Activated CD8-positive, alpha-beta memory T cell treated with anti-CD3 and anti-CD28 coated beads, Interleukin-2, amount 50 U/mL, for 48 hours (primary cell): ENCODE results near the gene STARD10.
A peak's percentile ranks its signal among the peaks of the same experiment; 100 is the strongest.

Source experiments
- DNase-seq: peaks from one replicate; pipeline ENCODE4 v3.0.0-alpha.2; 2020

The STARD10 gene

DNA sequence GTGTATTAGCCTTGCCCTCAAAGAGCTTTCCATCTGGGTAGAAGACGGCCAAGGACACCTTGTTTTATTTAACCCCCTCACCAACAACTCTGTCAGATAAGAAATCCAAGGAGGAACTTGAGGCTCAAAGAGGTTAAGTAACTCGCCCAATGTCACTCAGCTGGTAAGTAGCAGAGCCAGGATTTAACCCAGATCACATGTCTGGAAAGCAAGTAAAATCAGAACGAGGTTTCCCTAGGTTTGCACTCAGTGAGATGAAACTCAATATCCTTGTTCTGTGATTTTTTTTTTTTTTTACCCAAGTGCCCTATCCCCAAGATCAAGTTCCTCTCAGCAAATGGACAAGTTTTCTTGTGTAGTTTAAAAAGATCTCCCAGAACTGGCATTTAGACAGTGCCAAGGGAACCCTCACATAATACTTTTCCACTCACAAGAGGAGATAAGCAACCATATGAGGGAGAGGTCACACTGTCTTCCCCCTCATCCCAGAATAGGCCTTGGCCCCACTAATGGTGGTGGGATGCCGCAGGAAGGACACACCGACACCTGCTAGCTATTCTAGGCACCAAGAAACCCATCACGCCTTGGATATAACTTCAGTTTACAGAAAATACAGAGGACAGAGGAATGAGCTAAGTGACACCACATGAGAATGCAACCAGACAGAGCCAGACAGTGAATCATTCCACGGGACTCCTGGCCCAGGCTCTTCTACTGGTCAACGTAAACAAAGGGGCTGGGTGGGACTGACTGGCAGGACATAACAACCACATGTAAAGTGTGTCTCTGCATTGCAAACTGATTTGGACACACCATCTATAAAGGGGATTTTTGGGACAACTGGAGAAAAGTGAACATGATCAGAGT, 33.1 kb downstream of the STARD10 start:
- DNase-seq: no peak

DNA sequence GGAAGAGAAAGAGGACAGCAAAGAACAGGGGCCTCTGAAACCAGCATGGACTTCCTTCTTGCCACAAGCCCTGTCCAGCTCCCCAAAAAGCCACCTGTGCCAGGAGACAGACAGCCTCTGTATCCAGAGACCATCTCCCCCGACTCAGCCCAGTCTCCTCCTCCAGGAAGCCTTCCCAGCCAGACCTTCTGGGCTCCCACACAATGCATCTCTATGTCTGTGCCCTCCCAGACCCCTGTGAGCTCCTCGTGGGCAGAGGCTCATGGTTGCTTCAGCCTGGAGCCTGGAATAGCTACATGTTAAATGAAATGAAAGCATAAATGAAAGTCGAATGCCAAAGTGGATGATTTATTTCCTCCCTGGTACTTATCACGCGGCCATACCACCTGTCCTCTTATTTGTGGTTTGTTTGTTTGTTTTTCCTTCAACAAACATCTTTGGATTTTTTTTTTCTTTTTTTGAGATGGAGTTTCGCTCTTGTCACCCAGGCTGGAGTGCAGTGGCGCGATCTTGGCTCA, 34.3 kb downstream of the STARD10 start:
- DNase-seq: no peak

DNA sequence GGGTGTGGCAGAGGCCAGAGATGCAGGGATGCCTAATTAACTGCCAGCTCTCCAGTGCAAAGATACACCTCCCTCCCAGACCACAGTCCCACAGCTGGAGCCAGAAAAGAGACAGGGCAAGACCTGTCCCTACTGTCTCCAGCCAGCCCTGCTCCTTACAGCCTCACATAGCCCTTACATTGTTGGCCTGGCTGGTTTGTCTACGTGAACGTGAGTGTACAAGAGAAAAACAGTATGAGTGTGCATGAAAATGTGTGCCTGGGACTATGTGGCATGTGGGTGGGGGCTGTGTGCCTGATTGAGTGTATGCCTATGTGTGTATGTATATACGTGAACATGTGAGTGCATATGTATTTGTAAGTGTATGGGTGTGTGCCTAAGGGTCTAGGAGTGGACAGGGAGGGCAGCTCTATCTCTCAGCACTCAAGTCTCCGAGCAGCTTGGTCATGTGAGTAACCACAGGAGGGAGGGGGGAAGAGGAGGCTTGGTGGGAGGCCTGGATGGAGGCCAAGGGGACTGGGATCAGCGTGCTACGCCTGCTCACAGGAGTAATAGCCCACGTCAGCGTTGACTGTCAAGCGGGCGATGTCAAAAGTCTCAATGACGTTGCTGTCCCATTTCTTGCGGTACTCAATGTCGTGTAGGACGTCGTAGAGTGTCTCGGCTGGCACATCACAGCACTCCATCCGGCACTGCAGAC, 35.0 kb downstream of the STARD10 start:
- no peak for DNase-seq

DNA sequence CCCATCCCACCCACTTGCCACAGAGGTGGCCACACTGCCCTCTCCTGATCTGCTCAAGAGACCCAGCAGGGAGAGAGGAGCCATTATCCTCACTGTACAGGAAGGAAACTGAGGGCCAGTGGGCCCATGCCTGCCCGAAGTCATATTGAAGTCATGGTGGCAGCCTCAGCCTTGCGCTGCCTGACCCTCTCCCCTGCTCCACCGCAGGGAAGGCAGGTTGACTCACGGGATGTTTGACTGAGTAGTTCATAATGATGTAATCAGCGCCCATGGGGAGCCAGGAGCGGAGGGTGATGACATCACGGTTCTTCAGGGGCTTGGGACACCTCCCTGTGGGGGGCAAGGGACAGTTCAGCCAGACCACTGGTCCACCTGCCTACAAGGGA, 35.5 kb downstream of the STARD10 start:
- DNase-seq: no peak

DNA sequence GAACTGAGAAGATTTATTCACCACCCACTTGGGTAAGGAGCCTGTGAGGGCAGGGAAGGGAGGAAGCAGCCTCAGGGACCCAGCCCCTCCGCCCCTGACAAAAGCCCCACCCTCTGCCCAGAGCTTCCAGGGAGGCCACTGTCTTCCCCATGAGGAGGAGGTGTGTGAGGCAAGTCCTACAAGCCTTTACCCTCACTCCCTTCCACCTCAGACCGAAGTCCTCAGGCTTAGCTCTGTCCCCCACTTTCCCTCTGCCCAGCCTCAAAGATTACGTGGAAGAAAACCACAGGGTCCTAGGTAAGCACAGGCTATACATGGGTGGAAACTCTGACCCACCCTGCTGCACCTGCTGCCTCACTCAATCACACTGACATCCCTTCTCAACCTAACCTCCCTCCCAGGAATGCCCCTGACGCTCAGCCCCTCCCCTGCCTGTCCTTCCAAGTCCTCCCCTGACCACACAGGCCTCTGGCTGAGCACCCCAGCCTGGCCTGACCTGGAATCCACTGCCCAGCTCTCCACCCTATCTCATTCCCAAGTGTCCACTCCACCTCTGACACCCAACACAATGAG, 38.0 kb downstream of the STARD10 start:
- no peak for DNase-seq

DNA sequence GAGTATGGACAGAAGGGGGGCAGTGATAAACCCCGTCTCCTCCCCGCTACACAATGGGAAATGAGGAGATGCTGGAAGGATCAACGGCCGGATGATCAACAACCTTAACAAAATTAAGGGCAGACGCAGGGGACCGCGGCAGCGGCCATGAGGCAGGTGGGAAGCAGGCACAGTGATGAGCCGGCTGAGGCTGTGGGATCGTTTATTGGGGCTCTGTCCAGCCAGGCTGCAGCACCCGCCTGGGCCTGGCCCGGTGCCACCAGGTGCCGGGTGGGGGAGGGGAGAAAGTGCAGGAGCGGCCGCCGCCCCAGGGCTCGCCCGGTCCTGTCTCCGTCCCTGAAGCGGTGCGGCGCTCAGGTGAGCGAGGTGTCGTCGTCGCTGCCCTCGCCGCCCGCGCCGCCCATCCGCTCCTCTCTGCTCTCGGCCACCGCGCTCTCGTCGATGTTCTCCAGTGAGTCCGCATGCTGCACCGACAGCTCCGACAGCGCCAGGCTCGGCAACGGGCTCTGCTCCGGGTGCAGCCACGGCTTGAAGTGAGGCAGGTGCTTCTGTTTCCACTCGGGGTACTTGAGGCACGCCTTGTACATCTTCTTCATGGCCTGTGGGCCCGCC, 39.2 kb downstream of the STARD10 start:
- DNase-seq: no peak

DNA sequence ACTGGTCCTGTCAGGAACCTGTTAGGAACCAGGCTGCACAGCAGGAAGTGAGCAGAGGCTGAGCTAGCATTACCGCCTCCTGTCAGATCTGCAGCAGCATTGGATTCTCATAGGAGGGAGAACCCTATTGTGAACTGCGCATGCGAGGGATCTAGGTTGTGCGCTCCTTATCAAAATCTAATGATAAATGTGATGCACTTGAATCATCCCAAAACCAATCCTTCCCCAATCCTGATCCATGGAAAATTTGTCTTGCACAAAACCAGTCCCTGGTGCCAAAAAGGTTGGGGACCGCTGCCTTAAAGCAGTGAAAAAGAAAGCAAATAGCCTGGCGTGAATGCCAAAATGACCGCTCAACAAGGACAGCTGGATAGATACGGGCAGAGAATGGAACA, 39.7 kb downstream of the STARD10 start:
- DNase-seq: no peak

DNA sequence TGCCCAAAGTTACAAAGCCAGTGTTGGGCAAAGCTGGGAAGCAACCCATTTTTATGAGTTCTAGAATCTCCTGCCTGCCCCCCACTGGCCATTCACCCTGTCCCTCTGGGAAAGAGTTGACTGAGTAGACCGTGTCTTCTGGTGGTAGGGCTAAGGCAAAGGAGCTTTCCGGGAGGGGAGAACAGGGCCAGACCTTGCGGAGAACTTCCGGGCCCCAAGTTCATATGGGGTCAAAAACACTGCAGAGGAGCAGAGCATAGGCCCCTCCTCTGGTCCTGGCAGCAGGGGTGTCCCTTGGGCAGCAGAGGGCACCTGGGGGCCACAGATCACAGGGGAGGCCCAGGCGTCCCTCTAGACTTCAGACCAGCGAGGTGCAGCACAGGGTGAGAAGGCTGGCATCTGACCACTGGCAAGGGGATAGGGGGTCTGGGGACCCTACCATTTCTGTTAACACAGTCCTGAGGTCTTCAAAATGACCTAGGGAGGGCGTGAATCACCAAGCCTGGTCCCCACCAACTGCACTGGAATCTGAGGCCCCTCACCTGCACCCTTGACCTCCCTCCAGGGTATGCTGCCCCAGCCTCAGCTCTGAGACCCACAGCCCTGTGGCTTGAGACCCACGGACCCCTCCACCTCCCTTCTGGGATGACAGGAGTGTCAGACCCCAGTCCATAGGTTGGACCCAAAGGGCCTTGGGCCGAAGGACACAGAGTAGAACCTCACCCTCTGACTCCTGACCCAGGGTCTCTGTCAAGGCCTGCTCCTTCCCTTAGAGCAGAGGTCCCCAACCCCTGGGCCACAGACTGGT, 40.3 kb downstream of the STARD10 start:
- no peak for DNase-seq

DNA sequence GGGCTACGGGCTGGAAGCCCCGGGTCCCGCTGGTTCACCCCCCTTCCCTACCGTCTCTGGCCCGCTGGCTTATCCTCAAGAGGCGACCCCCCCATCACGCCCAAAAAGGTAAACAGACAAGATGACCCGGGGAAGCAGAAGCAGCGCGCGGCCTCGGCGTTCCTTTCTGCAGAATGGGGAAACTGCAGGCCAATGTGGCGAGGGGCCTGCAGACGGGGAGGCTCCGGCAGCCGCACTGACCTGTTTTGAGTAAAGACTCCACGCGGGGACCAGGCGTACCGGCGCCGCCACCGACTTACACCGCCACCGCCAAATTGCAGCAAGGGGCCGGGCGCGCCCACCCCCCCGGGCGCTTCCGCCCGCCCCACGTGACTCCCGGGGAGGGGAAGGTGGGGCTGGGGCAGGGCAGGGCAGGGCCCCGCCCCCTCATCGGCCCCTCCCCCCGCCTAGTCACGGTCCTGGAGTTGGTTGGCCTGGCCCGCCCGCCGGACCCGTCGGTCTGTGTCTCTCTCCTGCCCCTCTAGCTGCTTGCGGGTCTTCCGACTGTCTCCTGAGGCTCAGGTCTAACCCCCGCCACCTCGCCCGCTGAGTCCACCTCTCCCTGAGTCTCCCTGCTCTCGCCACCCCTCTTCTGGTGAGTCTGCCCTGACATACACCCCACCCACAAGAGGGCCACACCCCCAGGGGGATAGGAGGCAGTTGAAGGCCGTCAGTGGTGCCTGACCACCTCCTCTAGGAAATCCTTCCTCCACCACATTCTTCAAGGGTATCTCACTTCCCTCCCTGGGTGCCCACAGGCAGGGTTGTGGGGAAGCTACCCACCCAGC, 41.5 kb downstream of the STARD10 start, which contains the start of gene ARAP1:
Gene ARAP1 (minus strand): TSS at position 321 of the 827 bp plus-strand sequence. CDS start 25,280 bp downstream, outside the sequence.
- peak; percentile 82 for DNase-seq

DNA sequence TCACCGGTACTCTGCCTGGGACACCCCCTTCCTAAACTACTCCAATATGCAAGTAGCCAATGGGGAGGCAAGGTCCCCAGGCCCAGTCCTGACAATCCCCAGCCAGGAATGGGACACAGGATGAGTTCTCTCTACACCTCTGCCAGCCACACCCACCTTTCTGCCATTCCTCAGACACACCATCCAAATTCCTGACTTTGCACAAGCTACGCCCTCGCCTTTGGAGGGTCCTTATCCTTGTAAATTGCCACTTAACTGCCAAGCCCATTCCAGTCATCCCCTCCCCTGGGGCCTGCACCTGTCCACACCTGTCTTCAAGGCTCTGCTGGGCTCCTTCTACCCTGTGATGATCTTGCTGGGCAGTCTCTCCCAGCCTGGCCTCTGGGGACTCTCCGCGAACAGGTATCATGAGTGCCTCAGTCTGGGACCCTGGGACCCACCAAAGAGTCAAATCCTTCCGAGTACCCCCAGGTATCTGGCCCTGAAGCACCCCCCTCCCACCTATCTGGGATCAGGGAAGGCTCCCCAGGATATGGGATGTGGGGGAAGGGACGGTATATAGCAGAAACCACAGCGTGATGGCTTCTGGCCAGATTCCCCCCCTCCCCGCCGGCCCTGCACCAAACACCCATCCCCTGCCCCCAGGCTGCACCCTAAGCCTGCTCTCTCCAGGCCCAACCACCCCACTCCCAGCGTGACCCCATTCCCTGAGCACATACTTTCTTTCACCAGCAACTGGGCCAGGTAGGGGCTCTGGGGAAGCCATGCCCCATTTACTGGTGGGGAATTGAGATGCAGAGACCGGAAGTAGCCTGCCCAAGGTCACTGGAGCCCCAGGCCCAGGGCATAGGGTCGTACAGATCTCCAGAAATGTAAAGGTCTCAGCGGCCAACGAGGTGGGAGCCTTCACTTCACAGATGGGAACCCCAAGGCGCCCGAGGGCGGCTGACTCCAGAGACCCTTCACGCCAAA, 42.4 kb downstream of the STARD10 start:
- no peak for DNase-seq

DNA sequence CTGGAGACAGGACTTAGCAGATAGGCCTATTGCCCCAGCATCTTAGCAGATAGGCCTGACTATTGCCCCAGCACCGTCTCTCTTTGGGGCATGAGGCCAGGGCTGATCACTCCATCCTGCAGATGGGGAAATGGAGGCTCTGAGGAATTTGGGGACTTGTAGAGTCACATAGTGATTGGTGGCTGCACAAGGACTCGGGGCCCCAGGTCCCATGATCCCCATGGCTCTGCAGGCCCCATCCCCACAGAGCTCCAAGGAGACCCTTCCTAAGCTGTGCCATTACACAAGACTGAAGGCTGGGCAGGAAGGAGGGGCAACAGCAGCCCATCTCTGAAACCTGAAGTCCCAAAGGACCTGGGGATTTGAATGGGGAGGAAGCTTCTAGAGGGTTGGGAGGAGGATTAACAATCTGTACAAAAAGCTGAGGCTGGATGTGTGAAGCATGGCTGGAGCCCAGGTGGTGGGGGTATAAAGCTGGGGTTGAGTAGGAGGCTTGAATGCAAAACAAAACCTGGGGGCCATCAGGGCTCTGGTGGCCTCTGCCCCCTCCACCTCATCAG, 43.2 kb downstream of the STARD10 start:
- no peak for DNase-seq

DNA sequence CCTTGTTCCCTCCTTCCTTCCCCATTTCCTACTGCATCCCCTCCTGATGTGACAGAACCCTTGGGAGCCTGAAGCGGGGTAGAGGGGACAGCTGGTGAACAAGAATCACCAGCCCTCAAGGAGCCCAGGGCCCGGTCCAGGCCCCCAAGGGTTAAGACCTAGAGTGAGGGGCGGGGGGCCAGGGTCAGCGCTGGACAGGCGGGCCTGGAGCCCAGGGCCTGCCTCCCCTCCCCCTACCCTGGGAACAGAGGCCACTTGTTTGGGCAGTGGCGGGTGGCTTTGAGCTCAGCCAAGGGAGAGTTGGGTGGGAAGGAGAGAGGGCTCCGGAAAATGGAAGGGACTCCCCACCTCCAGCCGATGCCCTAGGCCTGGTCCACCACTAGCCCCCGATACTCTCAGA, 43.8 kb downstream of the STARD10 start:
- no peak for DNase-seq

DNA sequence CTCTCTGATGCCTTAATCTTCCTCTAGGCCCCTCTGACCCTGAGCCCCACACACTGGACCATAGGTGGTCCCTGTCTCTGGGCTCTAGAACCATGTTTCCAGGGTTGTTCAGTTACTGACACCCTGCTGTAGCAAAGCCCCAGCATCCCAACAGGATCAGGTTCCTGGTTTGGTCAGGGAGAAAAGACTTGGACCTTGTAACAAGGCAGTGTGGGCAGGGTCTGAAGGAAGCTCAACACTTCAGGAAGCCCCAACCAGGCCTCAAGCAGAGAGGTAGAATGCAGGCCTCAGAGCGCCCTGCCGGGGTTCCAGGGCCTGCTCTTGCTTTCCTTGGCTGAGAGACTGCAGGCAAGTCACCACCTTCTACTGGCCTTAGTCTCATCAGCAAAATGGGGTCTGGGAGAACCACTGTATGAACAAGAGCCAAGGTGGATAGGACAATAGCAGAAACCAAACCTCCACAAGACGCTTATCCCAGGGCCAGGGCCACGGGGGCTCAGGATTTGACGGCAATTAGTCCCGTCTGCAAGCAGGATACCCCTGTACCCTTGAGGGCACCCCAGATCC, 46.5 kb downstream of the STARD10 start:
- DNase-seq: no peak

DNA sequence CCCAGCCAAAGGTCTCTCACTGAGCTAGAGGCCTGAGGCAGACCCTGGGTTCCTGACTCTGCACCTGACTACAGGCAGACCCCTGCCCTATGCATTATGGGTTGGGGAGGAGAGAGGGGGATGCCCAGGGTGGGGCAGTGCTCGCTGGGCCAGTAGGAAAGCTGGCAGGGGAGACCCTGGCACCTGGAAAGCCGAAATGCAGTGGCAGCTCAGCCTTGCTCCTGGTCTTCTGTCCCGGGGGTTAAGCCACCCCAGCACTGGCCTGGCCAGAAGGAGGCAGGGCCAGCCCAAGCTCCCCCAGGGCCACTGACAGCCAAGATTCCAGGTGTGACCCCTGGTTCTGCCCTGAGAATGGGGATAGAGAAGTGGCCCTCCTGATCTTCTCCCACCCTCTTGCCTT, 47.0 kb downstream of the STARD10 start:
- no peak for DNase-seq

DNA sequence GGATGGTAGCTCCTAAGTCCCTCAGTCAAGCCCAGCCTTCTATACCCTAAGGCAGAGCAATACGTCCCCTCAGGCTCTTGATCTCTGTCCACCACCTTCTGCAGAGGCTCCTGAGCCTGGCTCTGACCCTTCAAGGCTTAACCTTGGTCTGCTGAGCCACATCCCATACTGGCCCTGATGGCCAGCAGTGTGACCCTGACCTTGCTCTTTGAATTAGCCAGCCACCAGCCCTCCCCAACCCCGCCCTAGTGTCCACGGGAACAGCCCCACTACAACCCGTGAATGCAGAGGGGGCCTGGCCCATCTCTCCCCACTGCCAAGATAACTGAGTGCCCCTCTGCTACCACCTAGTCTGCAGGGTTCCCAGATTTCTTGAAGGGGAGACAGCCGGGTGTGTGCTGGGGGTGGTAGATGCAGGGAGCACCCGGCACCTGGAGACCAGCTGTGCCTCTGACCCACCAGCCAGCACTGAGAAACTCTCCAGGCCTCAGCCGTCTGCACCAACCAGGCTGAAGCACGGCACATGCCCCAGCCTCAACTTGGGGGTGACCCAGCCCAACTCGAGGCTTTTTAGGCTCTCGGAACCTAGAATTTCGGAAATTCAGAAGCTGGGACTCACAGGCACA, 47.8 kb downstream of the STARD10 start:
- DNase-seq: no peak

DNA sequence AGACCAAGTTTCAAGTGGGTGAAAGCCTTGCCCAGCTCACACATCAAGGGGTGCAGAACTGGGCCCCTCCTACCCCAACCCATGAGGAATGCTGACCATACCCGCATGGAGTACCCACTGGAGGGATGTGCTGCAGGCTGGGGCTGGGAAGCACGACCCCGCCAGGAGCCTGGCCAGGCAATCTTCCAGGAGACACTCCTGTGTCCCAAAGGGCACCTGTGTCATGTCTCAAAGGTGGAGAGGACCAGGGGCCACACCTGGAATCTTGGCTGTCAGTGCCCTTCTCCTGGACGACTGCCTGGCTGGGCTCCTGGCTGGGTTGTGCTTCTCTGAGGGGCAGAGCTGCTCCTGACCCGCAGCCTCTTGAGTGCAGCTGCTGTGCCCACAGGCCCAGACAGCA, 48.3 kb downstream of the STARD10 start:
- DNase-seq: no peak

DNA sequence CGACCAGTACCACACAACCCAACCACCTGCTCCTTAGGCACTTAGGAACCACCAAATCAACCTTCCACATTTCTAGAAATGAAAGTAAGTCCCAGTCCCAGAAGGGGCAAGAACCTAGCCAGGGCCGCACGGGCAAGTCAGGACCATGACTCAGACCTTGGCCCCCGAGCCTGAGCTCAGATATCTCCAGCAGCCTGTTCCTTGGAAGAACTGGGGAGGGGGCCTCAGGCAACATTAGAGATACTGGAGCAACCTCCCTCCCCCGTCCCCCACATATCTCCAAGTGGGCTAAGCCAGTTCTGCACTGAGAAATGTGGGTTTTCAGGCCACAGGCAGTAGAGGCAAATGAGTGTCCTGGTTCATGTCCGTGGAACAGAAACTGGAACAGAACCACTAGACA, 49.4 kb downstream of the STARD10 start:
- no peak for DNase-seq

DNA sequence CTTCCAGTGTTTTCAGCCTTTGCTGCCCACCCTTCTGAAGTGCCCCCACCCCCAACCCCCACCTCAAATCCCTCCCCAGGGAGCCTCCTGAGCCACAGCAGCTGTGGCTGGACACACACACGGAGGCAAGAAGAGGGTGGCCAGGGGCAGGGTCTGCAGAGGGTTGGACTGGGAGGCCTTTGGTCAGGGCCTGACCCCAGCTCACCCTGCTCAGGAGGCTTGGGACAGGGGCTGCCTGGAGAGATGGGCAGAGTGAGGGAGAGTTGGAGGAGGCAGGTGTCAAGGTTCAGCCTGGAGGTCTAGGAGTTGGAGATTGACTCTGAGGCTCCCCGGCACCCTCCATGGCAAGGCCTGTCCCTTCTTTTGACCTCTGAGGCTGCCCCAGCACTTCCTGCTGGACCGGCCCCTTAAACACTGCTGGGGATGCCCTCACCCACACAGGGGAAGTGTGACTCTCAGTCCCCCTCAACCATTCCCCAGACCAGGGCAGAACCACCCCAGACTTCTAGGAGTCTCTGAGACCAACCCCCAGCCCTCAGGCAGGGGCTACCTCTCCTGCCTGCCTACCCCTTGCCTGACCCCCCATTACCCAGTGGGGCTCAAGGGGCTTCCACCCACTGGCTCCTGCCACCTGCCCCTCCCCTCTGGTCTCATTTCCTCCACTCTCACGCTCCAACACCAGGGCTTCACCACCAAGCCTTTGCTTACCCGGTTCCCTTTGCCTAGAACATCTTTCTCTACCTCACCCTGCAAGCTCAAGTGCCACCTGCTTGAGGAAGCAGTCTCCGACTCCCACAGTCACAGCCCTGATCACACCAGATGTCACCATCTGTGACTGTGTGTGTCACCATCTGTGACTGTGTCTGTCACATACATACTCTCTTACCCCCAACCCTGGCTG, 50.3 kb downstream of the STARD10 start:
- DNase-seq: no peak
